ENCODE measurements around the gene CREB3L2. TPM values are rescaled to one million over a fixed set of nuclear protein-coding genes. Genes with fewer than 3 reads are reported as not detected.
A peak's percentile ranks its signal among the peaks of the same experiment; 100 is the strongest.

Gene CREB3L2
- total RNA-seq (33.9 and 38.3 TPM in 2 replicates), polyA plus RNA-seq (34.4 and 37.6 TPM in 2 replicates)

GRCh38 chr7:138001529-138002095 is at the start of gene CREB3L2:
Gene CREB3L2, minus strand, starts transcription at chr7:138002086. Its CDS starts 381 bp downstream, at chr7:138001705.
- DNase-seq (ENCODE audit: low spot score): peak; percentile 85
- Histone ChIP-seq H3K4me3 (peak within 1 kb of the TSS; percentile 35), H3K36me3 (replicated peaks; ENCODE audit: insufficient read depth, low read depth) (no peaks in the 10 kb centered on the region), H3K4me2 (peak within 1 kb of the TSS; percentile 91), H3K4me1 (ENCODE audit: insufficient read depth) (peaks cover 19% of the 10 kb centered on the region), H3K9me2 (replicated peaks; ENCODE audit: insufficient read depth) (no peaks in the 10 kb centered on the region), H4K20me1 (ENCODE audit: insufficient read depth, poor library complexity, severe bottlenecking) (no peaks in the 10 kb centered on the region), H3K79me2 (peaks cover 49% of the 10 kb centered on the region), H3K27me3 (no peaks in the 10 kb centered on the region), H2AFZ (peak within 1 kb of the TSS; percentile 20), H3K27ac (peak within 1 kb of the TSS; percentile 92), H3K9me3 (ENCODE audit: low read depth) (no peaks in the 10 kb centered on the region)
- under 1% methylated on average over 47 of the region's 47 CpGs for WGBS (ENCODE audit: low lambda C conversion rate, missing lambda C conversion rate)
- TF ChIP-seq EZH2 (IDR thresholded peaks at IDR 0.05; ENCODE audit: borderline replicate concordance): no peak
- TF ChIP-seq CTCF (IDR thresholded peaks at IDR 0.05; ENCODE audit: poor library complexity): no peak
- TF ChIP-seq EZH2phosphoT487 (IDR thresholded peaks at IDR 0.05; ENCODE audit: low read depth, severe bottlenecking, unreplicated experiment): no peak

- 100% methylated on average over 1 of the region's 1 CpG for WGBS (ENCODE audit: low lambda C conversion rate, missing lambda C conversion rate)
- TF ChIP-seq CTCF (IDR thresholded peaks at IDR 0.05; ENCODE audit: poor library complexity): no peak
- no peak for TF ChIP-seq EZH2 (IDR thresholded peaks at IDR 0.05; ENCODE audit: borderline replicate concordance)
- no peak for TF ChIP-seq EZH2phosphoT487 (IDR thresholded peaks at IDR 0.05; ENCODE audit: low read depth, severe bottlenecking, unreplicated experiment)
- DNase-seq (ENCODE audit: low spot score): no peak
- Histone ChIP-seq H2AFZ (no peak overlapping the region), H3K9me2 (replicated peaks; ENCODE audit: insufficient read depth) (no peaks in the 10 kb centered on the region), H3K36me3 (replicated peaks; ENCODE audit: insufficient read depth, low read depth) (no peaks in the 10 kb centered on the region), H3K9me3 (ENCODE audit: low read depth) (no peaks in the 10 kb centered on the region), H3K27me3 (no peaks in the 10 kb centered on the region), H3K79me2 (no peaks in the 10 kb centered on the region), H3K4me2 (no peak overlapping the region), H3K27ac (no peak overlapping the region), H3K4me1 (ENCODE audit: insufficient read depth) (no peaks in the 10 kb centered on the region), H4K20me1 (ENCODE audit: insufficient read depth, poor library complexity, severe bottlenecking) (no peaks in the 10 kb centered on the region), H3K4me3 (no peak overlapping the region)
Measured at GRCh38 chr7:138049505-138050116, 47.7 kb upstream of the CREB3L2 start.

- H3K4me2 ChIP-seq: no peak overlapping the region
- no peaks in the 10 kb centered on the region for H3K36me3 ChIP-seq (replicated peaks; ENCODE audit: insufficient read depth, low read depth)
- H2AFZ ChIP-seq: no peak overlapping the region
- no peak for DNase-seq (ENCODE audit: low spot score)
- no peak overlapping the region for H3K4me3 ChIP-seq
- H3K9me3 ChIP-seq (ENCODE audit: low read depth): no peaks in the 10 kb centered on the region
- no peaks in the 10 kb centered on the region for H3K27me3 ChIP-seq
- no peaks in the 10 kb centered on the region for H4K20me1 ChIP-seq (ENCODE audit: insufficient read depth, poor library complexity, severe bottlenecking)
- H3K9me2 ChIP-seq (replicated peaks; ENCODE audit: insufficient read depth): no peaks in the 10 kb centered on the region
- no peak overlapping the region for H3K27ac ChIP-seq
- TF ChIP-seq EZH2phosphoT487 (IDR thresholded peaks at IDR 0.05; ENCODE audit: low read depth, severe bottlenecking, unreplicated experiment) (no peak), CTCF (IDR thresholded peaks at IDR 0.05; ENCODE audit: poor library complexity) (no peak), EZH2 (IDR thresholded peaks at IDR 0.05; ENCODE audit: borderline replicate concordance) (no peak)
- no peaks in the 10 kb centered on the region for H3K4me1 ChIP-seq (ENCODE audit: insufficient read depth)
- WGBS (ENCODE audit: low lambda C conversion rate, missing lambda C conversion rate): 99% methylated on average over 3 of the region's 3 CpGs
- H3K79me2 ChIP-seq: no peaks in the 10 kb centered on the region
Measured at GRCh38 chr7:138047907-138048306, 46.0 kb upstream of the CREB3L2 start.

All from hepatocyte (in vitro differentiated cells).